Measurements from ENCODE around the gene CIT. TPM values are rescaled to one million over a fixed set of nuclear protein-coding genes. Genes with fewer than 3 reads are reported as not detected.
A peak's percentile ranks its signal among the peaks of the same experiment; 100 is the strongest.

CIT gene
- total and polyA plus RNA-seq, 8 donors, result 7.0 to 33.2 (median 20.8) TPM

- Histone ChIP-seq H3K9me3 (no peaks in the 10 kb centered on the region), H3K4me3 (peak within 1 kb of the TSS; percentile 84 to 91), H3K27ac (peak within 1 kb of the TSS; percentile 97 to 98), H3K4me1 (peaks cover 16 to 58% of the 10 kb centered on the region in 2 donors), H3K27me3 (no peaks in the 10 kb centered on the region), H3K36me3 (peaks cover 0 to 20% of the 10 kb centered on the region in 2 donors)
- DNase-seq (peak; percentile 85 to 99 (median 97)), ATAC-seq (peak; percentile 90)
- peak; percentile 87 to 95 for TF ChIP-seq CTCF (IDR thresholded peaks at IDR 0.05)
- intact Hi-C loops (cut with DNase I), result no loop called here
These were observed 209.4 kb downstream of the CIT start, which contains the start of gene PRKAB1 for GRCh38 chr12:119667577-119668323. TSS of gene PRKAB1 (plus strand) at chr12:119668133. CDS start at chr12:119668245, 112 bp downstream.

GRCh38 chr12:119666900-119667576 lies 210.1 kb downstream of the CIT start:
- no peak for ATAC-seq
- no peak for DNase-seq
- Histone ChIP-seq H3K4me1 (peaks cover 9 to 51% of the 10 kb centered on the region in 2 donors), H3K9me3 (no peaks in the 10 kb centered on the region), H3K36me3 (peaks cover 0 to 13% of the 10 kb centered on the region in 2 donors), H3K27me3 (no peaks in the 10 kb centered on the region), H3K4me3 (peak overlapping the region; percentile 84 to 91), H3K27ac (peak overlapping the region; percentile 97 to 98)
- no peak for TF ChIP-seq CTCF (IDR thresholded peaks at IDR 0.05)
- intact Hi-C loops (cut with DNase I), result no loop called here

GRCh38 chr12:119666226-119666795 lies 210.8 kb downstream of the CIT start:
- no peaks in the 10 kb centered on the region for H3K9me3 ChIP-seq
- DNase-seq (no peak), ATAC-seq (no peak)
- H3K4me1 ChIP-seq, result peaks cover 6 to 44% of the 10 kb centered on the region in 2 donors
- H3K27me3 ChIP-seq, result no peaks in the 10 kb centered on the region
- H3K4me3 ChIP-seq, result no peak overlapping the region
- TF ChIP-seq CTCF (IDR thresholded peaks at IDR 0.05), result no peak
- intact Hi-C loops (cut with DNase I), result no loop called here
- H3K27ac ChIP-seq, result peak overlapping the region in 1 of 2 donors; percentile 24
- H3K36me3 ChIP-seq, result peaks cover 0 to 6% of the 10 kb centered on the region in 2 donors

- TF ChIP-seq CTCF (IDR thresholded peaks at IDR 0.05), result no peak
- H3K4me1 ChIP-seq, result peaks cover 6 to 35% of the 10 kb centered on the region in 2 donors
These were observed 211.8 kb downstream of the CIT start for GRCh38 chr12:119665164-119665929.

More at GRCh38 chr12:119665164-119665929, 211.8 kb downstream of the CIT start:
- no peaks in the 10 kb centered on the region for H3K36me3 ChIP-seq
- no peak overlapping the region for H3K4me3 ChIP-seq
- H3K9me3 ChIP-seq, result no peaks in the 10 kb centered on the region
- ATAC-seq (no peak), DNase-seq (no peak)
- intact Hi-C loops (cut with DNase I), result no loop called here
- no peaks in the 10 kb centered on the region for H3K27me3 ChIP-seq
- no peak overlapping the region for H3K27ac ChIP-seq

Measured in left lung (tissue), 10 donors.